SK-N-SH treated with all-trans-retinoic acid at 6 μM for 48 hours (cell line): ENCODE data around the gene TIAM1.

Experiments used
- BACH2 ChIP-seq: fragments of 250-450 bp; sonication (Bioruptor Pico); IDR thresholded peaks from 2 replicates; pipeline ENCODE4 v1.9.0; 2021; ENCODE audit warnings: mild to moderate bottlenecking, borderline replicate concordance
- RARB ChIP-seq: fragments of 250-450 bp; sonication (Bioruptor Pico); IDR thresholded peaks from 2 replicates; pipeline ENCODE4 v1.8.0; 2021; ENCODE audit warnings: mild to moderate bottlenecking, moderate library complexity
- SNAI2 ChIP-seq: fragments of 250-450 bp; sonication (Bioruptor Pico); IDR thresholded peaks from 2 replicates; pipeline ENCODE4 v1.5.0; 2020; ENCODE audit warnings: mild to moderate bottlenecking, moderate library complexity
- TCF4 ChIP-seq: fragments of 250-450 bp; sonication (Bioruptor Pico); IDR thresholded peaks from 2 replicates; pipeline ENCODE4 v1.8.0; 2021; ENCODE audit warnings: mild to moderate bottlenecking, moderate library complexity, borderline replicate concordance
- ZFP30 ChIP-seq: fragments of 450-650 bp; formaldehyde crosslinking; IDR thresholded peaks from 2 replicates; pipeline ENCODE4 v1.5.0; 2022; ENCODE audit warnings: mild to moderate bottlenecking, moderate library complexity
- ZNF8 ChIP-seq: fragments of 450-650 bp; formaldehyde crosslinking; IDR thresholded peaks from 2 replicates; pipeline ENCODE4 v1.5.0; 2020; ENCODE audit warnings: mild to moderate bottlenecking, moderate library complexity

DNA sequence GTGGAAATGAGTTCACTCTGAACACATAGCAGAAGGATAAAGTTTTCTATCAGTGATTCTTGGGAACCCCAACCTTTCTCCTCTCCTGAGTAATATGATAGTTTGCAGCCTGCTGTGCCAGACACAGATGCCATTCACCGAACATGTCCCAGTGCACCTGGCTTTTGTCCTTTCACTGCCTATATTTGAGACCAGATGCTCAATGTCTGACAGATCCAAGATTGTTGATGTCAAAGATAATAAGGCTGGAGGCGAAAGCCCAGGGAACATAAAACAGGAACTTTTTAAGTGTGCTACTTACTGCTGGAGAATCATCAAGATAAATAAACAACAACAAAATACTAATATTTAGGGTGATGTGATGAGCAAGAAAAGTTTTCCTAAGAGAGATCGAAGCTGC, 139.3 kb downstream of the TIAM1 start:
- no peak for TF ChIP-seq ZNF8 (CRISPR knock-in tag)
- no peak for TF ChIP-seq RARB (CRISPR knock-in tag)
- TF ChIP-seq TCF4 (CRISPR knock-in tag): peak; percentile 48; the same call in 1 of the 2 replicates
- no peak for TF ChIP-seq SNAI2 (CRISPR knock-in tag)
- no peak for TF ChIP-seq ZFP30 (CRISPR knock-in tag)
- TF ChIP-seq BACH2 (CRISPR knock-in tag): no peak
